Mesenchymal stem cell (in vitro differentiated cells and primary cell): ENCODE data around the gene CUX1.

ENCODE experiments used
- DNase-seq: peaks from one replicate; pipeline ENCODE4 v3.0.0-alpha.2; 2013
- H2AFZ ChIP-seq: one replicate; pipeline ENCODE4 v1.6.1; 2013; ENCODE audit warnings: low read depth, mild to moderate bottlenecking, control low read depth, inconsistent platforms, low read length, moderate library complexity
- H2AK5ac ChIP-seq: 2 replicates; pipeline ENCODE4 v1.6.1; 2013; ENCODE audit warnings: low read length, moderate library complexity, mild to moderate bottlenecking, inconsistent platforms; ENCODE audit not compliant: severe bottlenecking
- H2BK120ac ChIP-seq: one replicate; pipeline ENCODE4 v1.6.1; 2013; ENCODE audit warnings: low read depth, mild to moderate bottlenecking, inconsistent platforms, low read length, moderate library complexity
- H2BK12ac ChIP-seq, 2 experiments: one replicate each; pipeline ENCODE4 v1.6.1; 2013; ENCODE audit warnings: inconsistent platforms in 2 of 2, low read length in 2 of 2, mild to moderate bottlenecking in 2 of 2, moderate library complexity in 2 of 2, control low read depth in 1 of 2
- H2BK15ac ChIP-seq: one replicate; pipeline ENCODE4 v1.6.1; 2013; ENCODE audit warnings: mild to moderate bottlenecking, low read depth, inconsistent platforms; ENCODE audit not compliant: poor library complexity, severe bottlenecking
- H2BK5ac ChIP-seq: 2 replicates; pipeline ENCODE4 v1.6.1; 2013; ENCODE audit warnings: low read depth, mild to moderate bottlenecking, low read length, control low read depth, inconsistent platforms; ENCODE audit not compliant: poor library complexity, severe bottlenecking
- H3K14ac ChIP-seq, 2 experiments: one replicate each; pipeline ENCODE4 v1.6.1; 2013; ENCODE audit warnings: inconsistent platforms in 2 of 2, low read length in 2 of 2, control low read depth in 1 of 2, mild to moderate bottlenecking in 1 of 2, moderate library complexity in 1 of 2
- H3K18ac ChIP-seq, 2 experiments: one replicate each; pipeline ENCODE4 v1.6.1; 2013; ENCODE audit warnings: inconsistent platforms in 2 of 2, low read length in 2 of 2, control low read depth in 1 of 2, low read depth in 1 of 2, mild to moderate bottlenecking in 1 of 2
- H3K23ac ChIP-seq, 2 experiments: one replicate each; pipeline ENCODE4 v1.6.1; 2013; ENCODE audit warnings: inconsistent platforms in 2 of 2, low read length in 2 of 2, mild to moderate bottlenecking in 2 of 2, moderate library complexity in 2 of 2, control low read depth in 1 of 2
- H3K27ac ChIP-seq: 2 replicates; pipeline ENCODE4 v1.5.1; 2013; ENCODE audit warnings: mild to moderate bottlenecking, moderate library complexity, low read length, control low read depth, inconsistent platforms; ENCODE audit not compliant: poor library complexity, severe bottlenecking
- H3K27me3 ChIP-seq, 2 experiments: 2 replicates each; pipeline versions ENCODE4 v1.6.1 to v1.7.0; 2013; ENCODE audit warnings: low read length in 2 of 2, mild to moderate bottlenecking in 2 of 2, moderate library complexity in 2 of 2, control low read depth in 1 of 2, inconsistent platforms in 1 of 2; ENCODE audit not compliant: control insufficient read depth in 1 of 2, insufficient read depth in 1 of 2
- H3K36me3 ChIP-seq, 2 experiments: 2 replicates each; pipeline versions ENCODE4 v1.6.1 to v1.7.0; 2013; ENCODE audit warnings: low read length in 2 of 2, control low read depth in 1 of 2, inconsistent platforms in 1 of 2, low read depth in 1 of 2, mild to moderate bottlenecking in 1 of 2; ENCODE audit not compliant: insufficient read depth in 2 of 2, control insufficient read depth in 1 of 2
- H3K4ac ChIP-seq, 2 experiments: one replicate each; pipeline ENCODE4 v1.6.1; 2013; ENCODE audit warnings: inconsistent platforms in 2 of 2, low read length in 2 of 2, mild to moderate bottlenecking in 2 of 2, moderate library complexity in 2 of 2, control low read depth in 1 of 2, low read depth in 1 of 2
- H3K4me1 ChIP-seq: 2 replicates; pipeline ENCODE4 v1.6.1; 2013; ENCODE audit warnings: low read depth, low read length, control low read depth; ENCODE audit not compliant: control insufficient read depth, insufficient read depth
- H3K4me2 ChIP-seq: 2 replicates; pipeline ENCODE4 v1.6.1; 2013; ENCODE audit warnings: low read length, mild to moderate bottlenecking, inconsistent platforms; ENCODE audit not compliant: poor library complexity, severe bottlenecking
- H3K4me3 ChIP-seq, 2 experiments: 2 replicates each; pipeline versions ENCODE4 v1.5.1 to v1.7.0; 2013; ENCODE audit warnings: low read length in 2 of 2, mild to moderate bottlenecking in 2 of 2, control low read depth in 1 of 2, low read depth in 1 of 2; ENCODE audit not compliant: insufficient read depth in 1 of 2
- H3K79me1 ChIP-seq: replicated peaks from 2 replicates; pipeline ENCODE4 v1.6.1; 2013; ENCODE audit warnings: mild to moderate bottlenecking, control low read depth, low read length, inconsistent platforms; ENCODE audit not compliant: poor library complexity, severe bottlenecking
- H3K9ac ChIP-seq: 2 replicates; pipeline ENCODE4 v1.7.0; 2013; ENCODE audit warnings: mild to moderate bottlenecking, low read length, moderate library complexity
- H3K9me3 ChIP-seq: 2 replicates; pipeline ENCODE4 v1.7.0; 2013; ENCODE audit warnings: mild to moderate bottlenecking, low read length; ENCODE audit not compliant: control insufficient read depth
- H4K8ac ChIP-seq: one replicate; pipeline ENCODE4 v1.6.1; 2013; ENCODE audit warnings: inconsistent platforms, mild to moderate bottlenecking, low read length, moderate library complexity
- H4K91ac ChIP-seq: one replicate; pipeline ENCODE4 v1.6.1; 2013; ENCODE audit warnings: mild to moderate bottlenecking, low read length, inconsistent platforms
- whole genome bisulfite sequencing: methylation state at CpG from one replicate; pipeline ENCODE4 v1.1.7; 2013; ENCODE audit warnings: mixed read lengths; 5-methylcytosine and 5-hydroxymethylcytosine counted together

The CUX1 gene

DNA sequence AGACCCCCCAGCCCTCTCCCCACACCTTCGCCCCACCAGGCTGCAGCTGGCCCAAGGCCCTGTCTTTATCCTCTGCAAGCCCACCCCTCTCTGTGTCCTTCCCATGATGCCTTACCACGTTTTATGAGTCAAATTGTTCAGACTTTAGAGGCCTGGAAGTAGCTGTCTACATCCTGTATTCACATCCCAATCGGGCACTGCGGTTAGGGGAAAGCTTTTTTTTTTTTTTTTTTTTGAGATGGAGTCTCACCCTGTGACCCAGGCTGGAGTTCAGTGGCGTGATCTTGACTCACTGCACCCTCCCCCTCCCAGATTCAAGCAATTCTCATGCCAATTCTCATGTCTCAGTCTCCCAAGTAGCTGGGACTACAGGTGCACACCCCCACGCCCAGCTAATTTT lies 347.7 kb downstream of the CUX1 start:
- Histone ChIP-seq H3K23ac (no peak overlapping the region), H2BK15ac (no peak overlapping the region), H3K4me1 (peaks cover 6% of the 10 kb centered on the region), H3K27ac (no peak overlapping the region), H3K27me3 (no peaks in the 10 kb centered on the region), H3K18ac (no peak overlapping the region), H3K9me3 (no peaks in the 10 kb centered on the region), H3K79me1 (no peaks in the 10 kb centered on the region), H3K4me3 (no peak overlapping the region), H4K8ac (no peak overlapping the region), H3K36me3 (peaks cover 13 to 14% of the 10 kb centered on the region in 2 experiments), H3K9ac (no peak overlapping the region), H3K4ac (no peak overlapping the region), H3K14ac (no peak overlapping the region), H2AK5ac (no peak overlapping the region), H2AFZ (no peak overlapping the region), H4K91ac (no peak overlapping the region), H2BK120ac (no peak overlapping the region), H2BK12ac (no peak overlapping the region), H2BK5ac (no peak overlapping the region), H3K4me2 (no peak overlapping the region)
- 77% methylated on average over 5 of the region's 6 CpGs for WGBS
- no peak for DNase-seq

DNA sequence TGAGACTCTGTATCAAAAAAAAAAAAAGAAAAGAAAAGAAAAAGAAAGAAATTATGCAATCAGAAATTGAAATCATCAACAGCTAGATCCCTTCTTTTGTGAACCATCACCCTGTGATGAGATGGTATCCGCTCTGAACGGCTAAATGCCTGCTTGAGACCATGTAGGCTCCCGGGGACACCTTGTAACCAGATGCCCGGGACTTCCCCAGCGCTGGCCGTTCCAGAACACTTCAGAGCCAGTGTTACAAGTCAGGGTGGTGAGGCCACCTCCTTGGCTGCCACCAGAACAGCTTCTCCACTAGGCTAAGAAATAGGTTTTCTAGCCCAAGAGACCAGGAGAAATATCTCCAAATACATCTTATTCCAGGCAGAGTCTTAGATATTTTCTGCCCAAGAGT lies 349.8 kb downstream of the CUX1 start:
- H2BK12ac ChIP-seq, result no peak overlapping the region
- H3K4me3 ChIP-seq, result no peak overlapping the region
- H2BK15ac ChIP-seq, result no peak overlapping the region
- H2AK5ac ChIP-seq, result no peak overlapping the region
- H3K4me2 ChIP-seq, result no peak overlapping the region
- no peaks in the 10 kb centered on the region for H3K9me3 ChIP-seq
- no peak overlapping the region for H3K9ac ChIP-seq
- no peak overlapping the region for H3K23ac ChIP-seq
- no peaks in the 10 kb centered on the region for H3K27me3 ChIP-seq
- no peak overlapping the region for H3K14ac ChIP-seq
- H4K8ac ChIP-seq, result no peak overlapping the region
- 98% methylated on average over 6 of the region's 6 CpGs for WGBS
- no peak for DNase-seq
- H2AFZ ChIP-seq, result no peak overlapping the region
- no peak overlapping the region for H2BK5ac ChIP-seq
- no peak overlapping the region for H3K4ac ChIP-seq
- H3K27ac ChIP-seq, result no peak overlapping the region
- H3K36me3 ChIP-seq, result peaks cover 14 to 16% of the 10 kb centered on the region in 2 experiments
- H3K18ac ChIP-seq, result no peak overlapping the region
- no peaks in the 10 kb centered on the region for H3K79me1 ChIP-seq
- H3K4me1 ChIP-seq, result peaks cover 11% of the 10 kb centered on the region
- H4K91ac ChIP-seq, result no peak overlapping the region
- H2BK120ac ChIP-seq, result no peak overlapping the region

DNA sequence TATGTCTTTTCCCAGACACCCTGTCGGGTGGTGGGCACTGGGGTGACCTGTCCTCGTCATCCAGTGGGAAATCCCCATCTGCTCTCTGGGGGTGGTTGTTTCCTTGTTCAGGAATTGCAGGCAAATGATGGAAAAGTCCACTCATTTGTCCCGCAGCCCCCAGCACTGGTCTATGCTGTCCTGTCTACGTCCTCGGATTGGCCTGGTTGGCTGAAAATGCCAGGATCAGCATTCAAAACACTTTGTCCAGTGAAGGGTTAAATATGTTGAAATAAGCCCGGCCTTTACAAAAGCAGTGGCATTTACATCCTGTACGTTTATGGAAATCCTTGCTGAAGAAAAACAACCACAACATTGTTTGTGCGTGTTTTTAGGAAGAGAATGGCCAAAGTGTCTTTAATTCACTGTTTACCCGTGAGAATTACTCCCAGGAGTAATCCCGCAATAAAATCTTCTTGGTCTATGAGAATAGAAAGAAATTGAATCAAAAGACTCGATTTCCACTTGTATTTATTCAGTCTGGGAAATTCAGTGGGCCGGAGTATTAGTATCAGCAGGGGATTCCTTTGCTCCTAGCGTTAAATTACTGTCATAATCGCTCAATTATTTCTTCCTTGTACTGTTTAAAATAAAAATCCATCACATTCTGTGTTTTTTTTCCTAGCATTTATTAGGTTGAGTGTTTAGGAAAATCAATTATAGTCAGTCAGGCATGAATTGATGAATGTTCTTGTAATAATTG lies 352.4 kb downstream of the CUX1 start:
- no peaks in the 10 kb centered on the region for H3K27me3 ChIP-seq
- peak overlapping the region in 1 of 2 experiments; percentile 61 for H3K18ac ChIP-seq
- no peak overlapping the region for H3K4ac ChIP-seq
- H3K14ac ChIP-seq, result no peak overlapping the region
- peak overlapping the region; percentile 40 for H3K4me2 ChIP-seq
- peak overlapping the region; percentile 29 for H2BK120ac ChIP-seq
- peaks cover 14 to 21% of the 10 kb centered on the region in 2 experiments for H3K36me3 ChIP-seq
- WGBS, result 61% methylated on average over 12 of the region's 14 CpGs
- H3K23ac ChIP-seq, result no peak overlapping the region
- peak overlapping the region in 1 of 2 experiments; percentile 59 for H2BK12ac ChIP-seq
- no peak overlapping the region for H3K4me3 ChIP-seq
- H3K9ac ChIP-seq, result peak overlapping the region; percentile 42
- peak overlapping the region; percentile 43 for H3K27ac ChIP-seq
- peak overlapping the region; percentile 23 for H4K91ac ChIP-seq
- H3K9me3 ChIP-seq, result no peaks in the 10 kb centered on the region
- H2BK15ac ChIP-seq, result no peak overlapping the region
- H3K4me1 ChIP-seq, result peaks cover 11% of the 10 kb centered on the region
- peak; percentile 68 for DNase-seq
- peak overlapping the region; percentile 41 for H4K8ac ChIP-seq
- H2BK5ac ChIP-seq, result no peak overlapping the region
- no peak overlapping the region for H2AFZ ChIP-seq
- H2AK5ac ChIP-seq, result peak overlapping the region; percentile 2
- no peaks in the 10 kb centered on the region for H3K79me1 ChIP-seq

DNA sequence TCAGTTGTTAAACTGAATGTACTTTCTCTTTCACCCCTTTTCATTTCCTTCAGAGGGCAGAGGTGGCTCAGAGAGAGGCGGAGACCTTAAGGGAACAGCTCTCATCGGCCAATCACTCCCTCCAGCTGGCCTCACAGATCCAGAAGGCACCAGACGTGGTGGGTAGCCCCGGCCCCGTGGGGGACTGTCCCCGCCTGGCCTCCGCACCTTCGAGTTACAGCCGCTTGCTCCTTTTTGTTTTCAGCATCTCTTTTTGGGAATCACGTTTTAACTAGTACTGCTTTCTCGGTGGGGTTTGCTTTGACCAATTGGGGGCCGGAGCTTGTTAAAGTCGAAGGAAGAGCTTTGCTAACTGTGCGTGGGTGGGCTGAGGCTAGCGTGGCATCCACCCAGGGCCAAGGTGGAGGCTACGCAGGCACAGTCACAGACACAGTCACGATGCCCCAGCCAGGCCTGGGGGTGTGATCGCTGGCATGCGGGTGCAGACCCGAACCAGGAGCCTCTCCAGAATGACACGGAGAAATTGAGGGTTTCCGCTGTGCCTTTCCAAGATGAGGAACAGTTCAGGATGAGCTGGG lies 353.1 kb downstream of the CUX1 start:
- H3K9ac ChIP-seq, result peak overlapping the region; percentile 42
- H3K4me3 ChIP-seq, result no peak overlapping the region
- no peak overlapping the region for H2AFZ ChIP-seq
- no peak overlapping the region for H2BK15ac ChIP-seq
- DNase-seq, result peak; percentile 23
- no peaks in the 10 kb centered on the region for H3K79me1 ChIP-seq
- 84% methylated on average over 22 of the region's 22 CpGs for WGBS
- H3K18ac ChIP-seq, result peak overlapping the region; percentile 48 to 55
- no peak overlapping the region for H3K14ac ChIP-seq
- H3K27me3 ChIP-seq, result no peaks in the 10 kb centered on the region
- no peak overlapping the region for H4K91ac ChIP-seq
- peaks cover 11% of the 10 kb centered on the region for H3K4me1 ChIP-seq
- no peak overlapping the region for H3K4ac ChIP-seq
- no peak overlapping the region for H4K8ac ChIP-seq
- no peak overlapping the region for H3K27ac ChIP-seq
- no peak overlapping the region for H2BK120ac ChIP-seq
- no peaks in the 10 kb centered on the region for H3K9me3 ChIP-seq
- H3K4me2 ChIP-seq, result peak overlapping the region; percentile 25
- H3K23ac ChIP-seq, result peak overlapping the region in 1 of 2 experiments; percentile 46
- H2BK12ac ChIP-seq, result no peak overlapping the region
- no peak overlapping the region for H2AK5ac ChIP-seq
- peaks cover 20 to 21% of the 10 kb centered on the region in 2 experiments for H3K36me3 ChIP-seq
- no peak overlapping the region for H2BK5ac ChIP-seq
